ENCODE data around the gene MSI2.

DNA sequence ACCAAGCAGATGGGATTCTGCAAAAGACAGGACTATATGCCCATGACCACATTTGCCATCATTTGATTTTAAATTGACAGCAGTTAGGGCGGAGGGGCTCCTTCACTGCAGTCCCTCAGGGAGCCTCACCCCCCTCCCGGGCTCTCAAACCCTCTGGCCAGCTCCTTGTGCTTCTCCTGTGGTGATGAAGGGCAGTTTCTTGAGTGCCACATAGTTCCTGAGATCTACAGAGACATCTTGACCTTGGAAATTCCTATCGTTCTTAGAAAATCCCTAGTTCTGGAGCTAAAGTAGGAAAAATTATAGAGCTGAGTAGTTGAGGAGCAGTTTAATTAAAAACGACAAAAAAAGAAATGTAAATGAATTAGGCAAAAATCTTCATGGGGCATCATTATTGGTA, 257.2 kb downstream of the MSI2 start:
- TF ChIP-seq, protein P1, sequence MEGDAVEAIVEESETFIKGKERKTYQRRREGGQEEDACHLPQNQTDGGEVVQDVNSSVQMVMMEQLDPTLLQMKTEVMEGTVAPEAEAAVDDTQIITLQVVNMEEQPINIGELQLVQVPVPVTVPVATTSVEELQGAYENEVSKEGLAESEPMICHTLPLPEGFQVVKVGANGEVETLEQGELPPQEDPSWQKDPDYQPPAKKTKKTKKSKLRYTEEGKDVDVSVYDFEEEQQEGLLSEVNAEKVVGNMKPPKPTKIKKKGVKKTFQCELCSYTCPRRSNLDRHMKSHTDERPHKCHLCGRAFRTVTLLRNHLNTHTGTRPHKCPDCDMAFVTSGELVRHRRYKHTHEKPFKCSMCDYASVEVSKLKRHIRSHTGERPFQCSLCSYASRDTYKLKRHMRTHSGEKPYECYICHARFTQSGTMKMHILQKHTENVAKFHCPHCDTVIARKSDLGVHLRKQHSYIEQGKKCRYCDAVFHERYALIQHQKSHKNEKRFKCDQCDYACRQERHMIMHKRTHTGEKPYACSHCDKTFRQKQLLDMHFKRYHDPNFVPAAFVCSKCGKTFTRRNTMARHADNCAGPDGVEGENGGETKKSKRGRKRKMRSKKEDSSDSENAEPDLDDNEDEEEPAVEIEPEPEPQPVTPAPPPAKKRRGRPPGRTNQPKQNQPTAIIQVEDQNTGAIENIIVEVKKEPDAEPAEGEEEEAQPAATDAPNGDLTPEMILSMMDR (conservative IDR thresholded peaks at IDR 0.05; ENCODE audit: low read depth in 2 of 2), result no peak
- TF ChIP-seq EZH2 (IDR thresholded peaks at IDR 0.05; ENCODE audit: low read depth, unreplicated experiment) (no peak), POLR2AphosphoS5 (IDR thresholded peaks at IDR 0.05; ENCODE audit: low read depth) (no peak)
- TF ChIP-seq, protein P2, sequence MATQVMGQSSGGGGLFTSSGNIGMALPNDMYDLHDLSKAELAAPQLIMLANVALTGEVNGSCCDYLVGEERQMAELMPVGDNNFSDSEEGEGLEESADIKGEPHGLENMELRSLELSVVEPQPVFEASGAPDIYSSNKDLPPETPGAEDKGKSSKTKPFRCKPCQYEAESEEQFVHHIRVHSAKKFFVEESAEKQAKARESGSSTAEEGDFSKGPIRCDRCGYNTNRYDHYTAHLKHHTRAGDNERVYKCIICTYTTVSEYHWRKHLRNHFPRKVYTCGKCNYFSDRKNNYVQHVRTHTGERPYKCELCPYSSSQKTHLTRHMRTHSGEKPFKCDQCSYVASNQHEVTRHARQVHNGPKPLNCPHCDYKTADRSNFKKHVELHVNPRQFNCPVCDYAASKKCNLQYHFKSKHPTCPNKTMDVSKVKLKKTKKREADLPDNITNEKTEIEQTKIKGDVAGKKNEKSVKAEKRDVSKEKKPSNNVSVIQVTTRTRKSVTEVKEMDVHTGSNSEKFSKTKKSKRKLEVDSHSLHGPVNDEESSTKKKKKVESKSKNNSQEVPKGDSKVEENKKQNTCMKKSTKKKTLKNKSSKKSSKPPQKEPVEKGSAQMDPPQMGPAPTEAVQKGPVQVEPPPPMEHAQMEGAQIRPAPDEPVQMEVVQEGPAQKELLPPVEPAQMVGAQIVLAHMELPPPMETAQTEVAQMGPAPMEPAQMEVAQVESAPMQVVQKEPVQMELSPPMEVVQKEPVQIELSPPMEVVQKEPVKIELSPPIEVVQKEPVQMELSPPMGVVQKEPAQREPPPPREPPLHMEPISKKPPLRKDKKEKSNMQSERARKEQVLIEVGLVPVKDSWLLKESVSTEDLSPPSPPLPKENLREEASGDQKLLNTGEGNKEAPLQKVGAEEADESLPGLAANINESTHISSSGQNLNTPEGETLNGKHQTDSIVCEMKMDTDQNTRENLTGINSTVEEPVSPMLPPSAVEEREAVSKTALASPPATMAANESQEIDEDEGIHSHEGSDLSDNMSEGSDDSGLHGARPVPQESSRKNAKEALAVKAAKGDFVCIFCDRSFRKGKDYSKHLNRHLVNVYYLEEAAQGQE (IDR thresholded peaks at IDR 0.05; ENCODE audit: unreplicated experiment), result no peak

Data from GM23338 (cell line).